Measurements from ENCODE around the gene COL1A2.

The COL1A2 gene

DNA sequence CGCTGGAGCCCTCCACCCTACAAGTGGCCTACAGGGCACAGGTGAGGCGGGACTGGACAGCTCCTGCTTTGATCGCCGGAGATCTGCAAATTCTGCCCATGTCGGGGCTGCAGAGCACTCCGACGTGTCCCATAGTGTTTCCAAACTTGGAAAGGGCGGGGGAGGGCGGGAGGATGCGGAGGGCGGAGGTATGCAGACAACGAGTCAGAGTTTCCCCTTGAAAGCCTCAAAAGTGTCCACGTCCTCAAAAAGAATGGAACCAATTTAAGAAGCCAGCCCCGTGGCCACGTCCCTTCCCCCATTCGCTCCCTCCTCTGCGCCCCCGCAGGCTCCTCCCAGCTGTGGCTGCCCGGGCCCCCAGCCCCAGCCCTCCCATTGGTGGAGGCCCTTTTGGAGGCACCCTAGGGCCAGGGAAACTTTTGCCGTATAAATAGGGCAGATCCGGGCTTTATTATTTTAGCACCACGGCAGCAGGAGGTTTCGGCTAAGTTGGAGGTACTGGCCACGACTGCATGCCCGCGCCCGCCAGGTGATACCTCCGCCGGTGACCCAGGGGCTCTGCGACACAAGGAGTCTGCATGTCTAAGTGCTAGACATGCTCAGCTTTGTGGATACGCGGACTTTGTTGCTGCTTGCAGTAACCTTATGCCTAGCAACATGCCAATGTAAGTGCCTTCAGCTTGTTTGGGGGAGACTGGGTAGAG is at the start of gene COL1A2:
Gene COL1A2, plus strand, starts transcription at position 459 of the 704 bp plus-strand sequence. Its CDS starts 137 bp downstream, at position 596.
- DNase-seq (ENCODE audit: low spot score), result peak; percentile 98

DNA sequence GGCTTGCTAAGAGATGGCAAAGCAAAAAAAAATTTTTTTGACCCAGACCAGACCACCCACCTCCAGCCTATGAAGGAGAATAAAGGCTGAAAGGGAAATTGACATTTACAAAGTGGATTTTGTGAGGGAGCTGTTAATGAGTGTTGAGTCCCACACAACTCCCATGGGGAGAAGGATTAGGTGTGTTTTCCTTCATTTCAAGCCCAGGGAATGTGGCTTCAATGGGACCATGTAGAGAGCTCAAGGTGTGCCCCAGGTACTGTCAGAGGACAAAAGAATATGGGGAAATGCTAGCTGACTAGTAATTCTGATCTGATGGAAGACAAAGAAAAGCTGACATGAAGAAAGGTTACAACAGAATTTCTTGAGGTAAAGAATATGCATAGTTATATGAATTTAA is 48.8 kb upstream of the COL1A2 start:
- DNase-seq (ENCODE audit: low spot score), result no peak

GRCh38 chr7:94348142-94348541 is 46.6 kb upstream of the COL1A2 start:
- DNase-seq (ENCODE audit: low spot score), result no peak

- no peak for DNase-seq (ENCODE audit: low spot score)
Observed at GRCh38 chr7:94350734-94351133, 44.0 kb upstream of the COL1A2 start.

GRCh38 chr7:94351703-94352102 is 43.0 kb upstream of the COL1A2 start:
- DNase-seq (ENCODE audit: low spot score), result no peak

- DNase-seq (ENCODE audit: low spot score), result no peak
Observed at GRCh38 chr7:94352887-94353286, 41.8 kb upstream of the COL1A2 start.

DNA sequence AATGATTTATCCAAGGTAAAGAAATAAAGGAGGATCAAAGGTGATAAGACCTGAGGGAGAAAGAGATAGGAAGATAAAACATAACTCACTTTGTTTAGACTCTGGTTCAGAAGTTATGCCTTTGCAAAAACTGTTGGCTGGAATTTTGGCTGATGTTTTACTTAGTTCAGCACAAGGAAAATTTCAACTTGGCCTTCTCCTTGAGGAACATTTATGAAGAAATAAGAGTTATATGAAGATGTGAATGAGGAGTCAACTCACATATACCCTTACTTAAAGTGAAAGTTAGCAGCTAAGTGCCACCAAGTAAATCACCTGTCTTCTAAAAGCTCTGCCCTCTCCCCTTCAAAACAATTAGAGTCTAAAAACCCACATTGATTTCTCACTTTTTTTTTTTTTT is 39.7 kb upstream of the COL1A2 start:
- DNase-seq (ENCODE audit: low spot score), result no peak

GRCh38 chr7:94355454-94355853 is 39.2 kb upstream of the COL1A2 start:
- DNase-seq (ENCODE audit: low spot score), result peak; percentile 75

DNA sequence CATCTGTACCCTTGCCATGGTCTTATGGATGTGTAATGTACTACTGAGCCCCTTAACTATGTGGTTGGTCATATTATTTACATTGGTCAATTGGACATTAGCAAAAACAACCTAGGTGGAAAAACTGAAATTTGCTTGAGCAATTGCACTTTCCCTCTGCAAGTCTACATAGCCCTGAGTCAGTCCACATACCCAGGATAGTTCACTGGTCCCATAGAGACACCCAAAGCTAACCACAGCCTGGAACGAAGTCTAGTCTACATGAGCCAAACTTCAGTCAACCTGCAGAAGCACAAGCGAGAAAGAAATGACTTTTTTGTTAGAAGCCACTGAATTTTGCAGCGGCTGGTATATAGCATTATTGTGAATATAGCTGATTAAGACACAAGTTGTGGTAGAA is 37.6 kb upstream of the COL1A2 start:
- no peak for DNase-seq (ENCODE audit: low spot score)

GRCh38 chr7:94360926-94361325 is 33.8 kb upstream of the COL1A2 start:
- DNase-seq (ENCODE audit: low spot score), result no peak

DNA sequence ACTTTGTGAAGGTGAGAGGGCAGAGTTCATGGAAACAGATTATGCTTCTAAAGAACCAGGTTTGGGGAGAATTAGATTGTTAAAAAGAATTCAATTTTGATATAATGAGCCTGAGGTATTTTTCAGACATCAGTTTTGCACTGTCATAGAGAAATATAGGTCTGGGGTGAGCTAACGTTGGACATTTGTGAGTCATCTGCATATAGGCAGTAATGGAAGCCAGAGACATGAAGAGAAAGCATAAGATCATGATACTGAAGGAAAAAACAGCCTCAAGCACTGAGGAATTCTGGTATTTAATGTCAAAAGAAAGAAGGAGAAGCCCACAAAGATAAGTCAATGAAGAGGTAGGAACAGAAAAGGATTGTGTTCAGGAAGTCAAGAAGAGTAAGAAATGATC is 32.4 kb upstream of the COL1A2 start:
- DNase-seq (ENCODE audit: low spot score), result no peak

GRCh38 chr7:94364816-94365215 is 29.9 kb upstream of the COL1A2 start:
- DNase-seq (ENCODE audit: low spot score), result no peak

GRCh38 chr7:94366163-94366562 is 28.5 kb upstream of the COL1A2 start:
- DNase-seq (ENCODE audit: low spot score), result no peak

- DNase-seq (ENCODE audit: low spot score), result no peak
Observed at GRCh38 chr7:94366832-94367231, 27.9 kb upstream of the COL1A2 start.

GRCh38 chr7:94367949-94368348 is 26.7 kb upstream of the COL1A2 start:
- no peak for DNase-seq (ENCODE audit: low spot score)

DNA sequence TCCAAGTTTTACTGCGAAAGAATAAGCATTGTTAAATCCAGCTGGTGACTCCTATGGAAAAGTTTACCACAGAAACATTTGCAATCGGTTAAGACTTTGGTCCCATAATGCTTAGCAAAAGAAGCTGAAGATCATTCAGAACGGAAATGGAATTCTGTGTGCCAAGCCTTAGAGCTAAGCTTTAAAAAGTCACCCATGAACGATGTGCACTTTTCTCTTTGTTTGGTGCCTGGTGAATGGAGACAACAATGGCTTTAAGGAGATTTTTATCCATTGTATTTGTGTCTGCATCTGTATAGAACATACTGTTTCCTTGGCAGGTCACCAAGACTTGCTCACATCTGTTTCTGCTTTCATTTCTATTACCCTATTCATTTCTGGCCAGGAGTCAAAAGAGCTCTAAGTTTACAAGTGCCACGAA is 26.3 kb upstream of the COL1A2 start:
- DNase-seq (ENCODE audit: low spot score), result peak; percentile 66

- DNase-seq (ENCODE audit: low spot score), result peak; percentile 88
Observed at GRCh38 chr7:94374231-94374630, 20.5 kb upstream of the COL1A2 start.

DNA sequence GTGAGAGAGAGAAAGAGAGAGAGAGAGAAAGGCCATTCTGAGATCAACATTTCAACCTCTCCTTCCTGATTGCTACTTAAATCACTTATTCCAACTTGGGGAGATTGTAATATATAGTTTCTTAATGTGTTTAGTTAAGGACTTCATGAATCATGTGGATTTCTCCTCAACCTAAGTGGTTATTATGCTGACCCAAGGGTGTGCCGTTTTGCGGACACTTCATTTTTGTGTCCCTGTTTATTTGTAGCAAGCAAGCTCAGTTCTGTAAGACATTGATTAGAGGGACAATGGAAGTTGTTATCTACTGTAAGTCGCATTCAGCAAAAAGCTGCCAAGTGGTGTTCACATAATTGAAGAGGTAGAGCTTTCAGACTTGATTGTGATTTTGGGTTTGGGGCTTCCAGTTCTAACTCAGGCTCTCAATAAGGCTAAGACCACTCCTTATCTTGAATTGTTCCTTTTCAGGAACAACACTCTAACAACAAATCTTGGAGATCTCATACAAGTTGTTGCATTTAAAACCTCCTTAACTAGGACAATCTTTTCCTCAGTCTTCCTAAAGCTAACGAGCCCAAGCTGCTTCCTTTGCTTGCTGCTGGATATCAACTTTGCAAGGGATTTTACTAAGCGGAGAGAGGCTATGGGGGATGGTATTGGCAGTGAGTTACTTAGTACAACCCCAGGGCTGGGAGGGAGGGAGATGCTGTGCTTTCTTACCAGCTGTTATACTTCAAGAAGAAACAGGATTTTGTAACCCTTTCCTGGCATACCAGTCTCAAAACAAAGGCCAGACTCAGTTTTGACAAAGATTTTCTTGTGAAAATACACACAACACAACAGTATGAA is 19.8 kb upstream of the COL1A2 start:
- DNase-seq (ENCODE audit: low spot score), result peak; percentile 78

- no peak for DNase-seq (ENCODE audit: low spot score)
Observed at GRCh38 chr7:94375691-94376090, 19.0 kb upstream of the COL1A2 start.

DNA sequence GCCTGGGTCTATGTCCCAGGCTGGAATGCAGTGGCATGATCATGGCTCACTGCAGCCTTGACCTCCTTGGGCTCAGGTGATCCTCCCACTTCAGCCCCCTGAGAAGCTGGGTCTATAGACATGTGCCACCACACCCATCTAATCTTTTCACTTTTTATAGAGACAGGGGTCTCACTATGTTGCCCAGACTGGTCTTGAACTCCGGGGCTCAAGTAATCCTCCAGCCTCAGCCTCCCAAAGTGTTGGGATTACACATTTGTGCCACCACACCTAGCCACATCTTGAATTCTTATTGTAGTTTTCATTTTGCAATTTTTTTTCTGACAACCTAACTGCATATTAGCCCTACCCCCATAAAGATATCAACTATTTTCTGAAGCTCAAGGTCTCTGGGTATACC is 18.4 kb upstream of the COL1A2 start:
- no peak for DNase-seq (ENCODE audit: low spot score)

- no peak for DNase-seq (ENCODE audit: low spot score)
Observed at GRCh38 chr7:94378356-94378755, 16.3 kb upstream of the COL1A2 start.

DNA sequence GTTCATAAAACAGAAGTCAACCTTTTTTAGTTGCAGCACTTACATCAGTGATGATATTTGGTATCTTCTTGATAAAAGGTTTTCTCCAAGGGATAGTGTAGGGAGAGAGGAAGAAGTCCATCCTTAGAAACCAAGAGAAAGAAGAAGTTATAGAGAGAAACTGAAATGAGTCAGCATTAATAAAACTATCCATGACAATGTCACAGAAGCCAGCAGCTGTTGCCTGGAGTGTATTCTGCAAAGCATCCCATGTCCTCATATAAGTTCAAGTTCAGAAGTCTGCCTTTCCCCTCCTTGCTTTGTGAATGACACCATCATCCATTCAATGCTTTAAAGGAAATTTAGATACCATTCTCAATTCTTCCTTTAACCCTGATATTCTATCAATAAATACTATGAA is 14.4 kb upstream of the COL1A2 start:
- DNase-seq (ENCODE audit: low spot score), result no peak

DNA sequence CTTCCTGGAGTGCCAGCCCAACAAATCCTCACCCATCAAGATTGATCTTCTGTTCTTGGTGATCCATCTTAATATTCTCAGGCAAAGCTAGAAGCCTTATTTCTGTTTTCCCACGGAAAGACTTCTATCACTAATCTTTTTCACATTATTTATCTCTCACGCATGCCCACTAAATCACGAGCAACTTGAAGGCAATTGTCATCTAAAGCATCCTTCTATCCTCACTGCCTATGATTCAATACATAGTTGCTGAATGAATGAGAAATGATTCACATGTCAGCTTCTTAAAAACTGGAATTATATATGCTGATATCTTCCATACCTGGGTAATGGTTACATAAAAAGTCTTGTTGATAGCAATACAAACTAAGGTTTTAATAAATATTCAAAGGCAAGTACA is 12.6 kb upstream of the COL1A2 start:
- no peak for DNase-seq (ENCODE audit: low spot score)
